ENCODE results near the gene PHACTR2. TPM values are rescaled to one million over a fixed set of nuclear protein-coding genes. Genes with fewer than 3 reads are reported as not detected.
"Not testable (repeated sequence)": the region's sequence is repeated elsewhere in the genome, so short reads cannot be mapped to it uniquely, and the experiment has no call there.

PHACTR2 gene
- total RNA-seq, 1 experiment from 2014 or later = 27.6 TPM

- H3K4me2 ChIP-seq (ENCODE audit: low read length); H3K27me3 ChIP-seq (ENCODE audit: insufficient read depth, low read length); H3K4me1 ChIP-seq (ENCODE audit: control insufficient read depth in 1 of 2, insufficient read depth in 2 of 2, low read length in 2 of 2); intact Hi-C loops (cut with micrococcal nuclease); CTCF ChIA-PET; H3K4me3 ChIP-seq (replicated peaks in 1 of 2; ENCODE audit: low read depth in 1 of 2, low read length in 2 of 2); H3K27ac ChIP-seq (ENCODE audit: low read depth, low read length); DNase-seq (ENCODE audit: low read depth, low spot score); H4K20me1 ChIP-seq (ENCODE audit: insufficient read depth); H3K79me2 ChIP-seq (ENCODE audit: insufficient read depth, low read length); ATAC-seq; BruUV-seq (replicated peaks); H2AFZ ChIP-seq (ENCODE audit: low read depth, low read length, poor library complexity, severe bottlenecking); H3K9ac ChIP-seq (ENCODE audit: low read length); POLR2A ChIA-PET; RAD21 ChIA-PET (ENCODE audit: low non-redundant PET in 1 of 2, low total read pairs in 2 of 2, uncharacterized antibody in 2 of 2, unreplicated experiment in 2 of 2); H3K9me3 ChIP-seq (ENCODE audit: control insufficient read depth in 1 of 2, insufficient read depth in 1 of 2, low read depth in 1 of 2, low read length in 2 of 2); H3K9me2 ChIP-seq (ENCODE audit: insufficient read depth); H3K36me3 ChIP-seq (ENCODE audit: control insufficient read depth in 1 of 2, insufficient read depth in 2 of 2, low read length in 2 of 2): not testable (repeated sequence)
Measured at GRCh38 chr6:143738072-143738690, 60.4 kb downstream of the PHACTR2 start.

- H3K27ac ChIP-seq (ENCODE audit: low read depth, low read length) = no peak overlapping the region
- H3K4me3 ChIP-seq (replicated peaks in 1 of 2; ENCODE audit: low read depth in 1 of 2, low read length in 2 of 2) = no peak overlapping the region
- RAD21 ChIA-PET (ENCODE audit: low non-redundant PET in 1 of 2, low total read pairs in 2 of 2, uncharacterized antibody in 2 of 2, unreplicated experiment in 2 of 2) = no interaction called here
- no peak overlapping the region for H3K4me2 ChIP-seq (ENCODE audit: low read length)
- CTCF ChIA-PET = no interaction called here
- no peaks in the 10 kb centered on the region for H3K79me2 ChIP-seq (ENCODE audit: insufficient read depth, low read length)
- intact Hi-C loops (cut with micrococcal nuclease) = no loop called here
- peaks cover 5% of the 10 kb centered on the region; the same call in 1 of the 2 replicates for H4K20me1 ChIP-seq (ENCODE audit: insufficient read depth)
- peaks cover 7% of the 10 kb centered on the region in 2 experiments for H3K4me1 ChIP-seq (ENCODE audit: control insufficient read depth in 1 of 2, insufficient read depth in 2 of 2, low read length in 2 of 2)
- no peaks in the 10 kb centered on the region for H3K9me2 ChIP-seq (ENCODE audit: insufficient read depth)
- no peak overlapping the region for H3K9ac ChIP-seq (ENCODE audit: low read length)
- POLR2A ChIA-PET = no interaction called here
- H3K36me3 ChIP-seq (ENCODE audit: control insufficient read depth in 1 of 2, insufficient read depth in 2 of 2, low read length in 2 of 2) = no peaks in the 10 kb centered on the region
- TF ChIP-seq ELF1 (IDR thresholded peaks at IDR 0.05; ENCODE audit: borderline replicate concordance, low read depth) (no peak), ZBTB33 (IDR thresholded peaks at IDR 0.05; ENCODE audit: extremely low read depth, insufficient replicate concordance, low read length) (no peak), SRF (IDR thresholded peaks at IDR 0.05; ENCODE audit: low read depth) (no peak), EZH2phosphoT487 (IDR thresholded peaks at IDR 0.05; ENCODE audit: borderline replicate concordance) (no peak), EZH2 (IDR thresholded peaks at IDR 0.05) (no peak), TCF7L2 (IDR thresholded peaks at IDR 0.05; ENCODE audit: borderline replicate concordance, extremely low read depth, insufficient read depth, insufficient read length) (no peak), RAD21 (IDR thresholded peaks at IDR 0.05; ENCODE audit: low read depth) (no peak), YY1 (IDR thresholded peaks at IDR 0.05; ENCODE audit: extremely low read depth, insufficient replicate concordance, low read depth, low read length) (no peak), CEBPB (IDR thresholded peaks at IDR 0.05; ENCODE audit: low read depth) (no peak), POLR2A (IDR thresholded peaks at IDR 0.05; ENCODE audit: borderline replicate concordance, extremely low read depth, insufficient read depth, insufficient read length) (no peak), ZFX (IDR thresholded peaks at IDR 0.05) (no peak), REST (IDR thresholded peaks at IDR 0.05; ENCODE audit: low read depth) (no peak), ZNF274 (IDR thresholded peaks at IDR 0.05; ENCODE audit: low read depth, low read length) (no peak), CBX3 (IDR thresholded peaks at IDR 0.05; ENCODE audit: low read depth) (no peak)
- H3K9me3 ChIP-seq (ENCODE audit: control insufficient read depth in 1 of 2, insufficient read depth in 1 of 2, low read depth in 1 of 2, low read length in 2 of 2) = no peaks in the 10 kb centered on the region
- no TSS peak for BruUV-seq (replicated peaks)
- no peak for ATAC-seq
- DNase-seq (ENCODE audit: low read depth, low spot score) = no peak
- H2AFZ ChIP-seq (ENCODE audit: low read depth, low read length, poor library complexity, severe bottlenecking) = no peak overlapping the region
- H3K27me3 ChIP-seq (ENCODE audit: insufficient read depth, low read length) = no peaks in the 10 kb centered on the region
Measured at GRCh38 chr6:143739341-143739851, 61.6 kb downstream of the PHACTR2 start.
